Urothelium cell line (cell line): ENCODE measurements around the gene ADAM20.
"Not testable (repeated sequence)": the region's sequence is repeated elsewhere in the genome, so short reads cannot be mapped to it uniquely, and the experiment has no call there.

Experiments used
- DNase-seq: peaks from one replicate; pipeline ENCODE4 v3.0.0; 2011; ENCODE audit warnings: low spot score, mixed read lengths
- FAIRE-seq: peaks from 2 replicates; lab custom pipeline; 2011; peaks lifted over from hg19 to GRCh38; lab: Jason Lieb, UNC

Gene ADAM20

DNA sequence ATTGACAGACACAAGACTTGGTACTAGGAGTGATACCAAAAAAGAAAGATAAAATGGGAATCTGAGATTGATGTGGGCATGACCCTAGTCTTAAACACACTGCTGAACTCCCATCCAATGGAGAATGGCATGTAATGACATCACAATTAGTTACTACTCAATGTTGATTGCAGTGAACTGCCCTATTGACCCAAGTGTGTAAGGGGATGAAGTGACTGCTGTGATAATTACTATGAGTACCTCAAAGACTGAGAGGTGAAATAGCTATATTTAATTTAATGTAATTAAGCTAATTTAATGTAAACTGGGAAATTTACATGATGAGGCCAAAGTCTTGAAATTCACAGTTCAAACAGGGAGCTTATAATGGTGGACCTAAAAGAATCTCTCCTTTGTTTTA lies at the start of gene ADAM20:
ADAM20 (minus strand) TSS at position 101 of the 400 bp plus-strand sequence. CDS start 10,247 bp downstream, outside the sequence.
- FAIRE-seq = peak; percentile 40
- no peak for DNase-seq

- no peak for DNase-seq
These were observed 42.1 kb upstream of the ADAM20 start for GRCh38 chr14:70576891-70577290.

GRCh38 chr14:70573050-70573449 lies 38.2 kb upstream of the ADAM20 start:
- DNase-seq = no peak
- peak; percentile 9 for FAIRE-seq

More at GRCh38 chr14:70576891-70577290, 42.1 kb upstream of the ADAM20 start:
- no peak for FAIRE-seq

DNA sequence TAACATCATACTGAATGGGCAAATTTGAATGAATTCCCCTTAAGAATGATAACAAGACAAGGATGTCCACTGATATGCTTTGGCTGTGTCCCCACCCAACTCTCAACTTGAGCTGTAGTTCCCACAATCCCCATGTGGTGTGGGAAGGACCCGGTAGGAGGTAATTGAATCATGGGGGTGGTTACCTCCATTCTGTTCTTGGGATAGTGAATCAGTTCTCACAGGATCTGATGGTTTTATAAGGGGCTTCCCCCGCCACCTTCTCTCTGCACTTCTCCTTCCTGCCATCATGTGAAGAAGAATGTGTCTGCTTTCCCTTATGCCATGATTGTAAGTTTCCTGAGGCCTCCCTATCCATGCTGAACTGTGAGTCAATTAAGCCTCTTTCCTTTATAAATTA lies 36.3 kb upstream of the ADAM20 start:
- FAIRE-seq (peak; percentile 79), DNase-seq (no peak)

- DNase-seq (peak; percentile 61), FAIRE-seq (peak; percentile 98)
These were observed 33.0 kb upstream of the ADAM20 start for GRCh38 chr14:70567791-70568190.

DNA sequence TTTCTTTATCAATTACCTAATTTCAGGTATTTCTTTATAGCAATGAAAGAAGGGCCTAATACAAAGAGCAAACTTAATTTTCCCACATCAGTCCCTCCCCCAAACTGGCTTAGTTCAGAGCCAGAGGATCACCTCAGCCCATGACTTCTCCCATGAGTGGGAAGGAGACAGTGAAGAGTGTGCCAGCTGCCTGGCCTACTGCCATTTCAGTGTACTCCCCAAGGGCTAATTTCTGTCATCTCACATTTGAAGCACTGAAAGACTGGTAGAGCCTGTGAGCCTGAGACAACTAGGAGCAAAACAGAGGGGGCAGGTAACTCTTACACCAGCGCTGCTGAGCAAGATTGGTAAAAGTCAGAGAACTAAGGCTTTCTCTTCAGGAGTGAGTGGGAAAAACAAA lies 29.1 kb upstream of the ADAM20 start:
- FAIRE-seq (peak; percentile 42), DNase-seq (no peak)

DNA sequence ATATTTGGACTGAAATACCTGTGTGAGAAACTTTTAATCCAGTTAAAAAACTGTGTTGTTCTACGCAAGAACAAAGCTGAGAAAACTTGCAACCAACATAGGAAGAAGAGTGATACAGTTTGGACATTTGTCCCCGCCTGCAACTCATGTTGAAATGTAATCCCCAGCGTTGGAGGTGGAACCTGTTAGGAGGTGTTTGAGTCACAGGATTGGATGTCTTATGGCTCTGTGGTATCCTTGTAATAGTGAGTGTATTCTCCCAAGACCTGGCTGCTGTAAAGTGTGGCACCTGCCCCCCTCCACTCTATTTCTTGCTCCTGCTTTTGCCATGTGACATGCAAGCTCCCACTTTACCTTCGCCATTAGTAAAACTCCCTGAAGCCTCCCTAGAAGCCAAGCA lies 28.6 kb upstream of the ADAM20 start:
- peak; percentile 53 for FAIRE-seq

DNA sequence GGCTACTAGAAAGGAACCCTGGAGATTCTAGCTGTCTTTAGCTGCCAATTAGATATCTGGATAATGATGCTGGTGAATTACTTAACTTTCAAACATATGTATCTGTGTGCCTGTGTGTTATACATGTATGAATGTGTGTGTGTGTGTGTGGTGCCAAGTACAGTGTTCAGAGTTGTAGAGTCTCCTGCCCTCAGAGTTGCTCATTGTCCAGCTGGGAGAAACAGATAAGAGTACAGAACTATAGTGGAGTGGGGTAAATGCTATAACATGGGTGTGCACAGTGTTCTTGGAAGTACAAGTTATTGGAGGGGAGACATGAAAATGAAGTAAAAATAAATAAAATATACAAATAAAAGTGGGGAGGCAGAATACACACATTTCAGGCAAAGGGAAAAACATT lies 23.6 kb upstream of the ADAM20 start:
- DNase-seq (no peak), FAIRE-seq (peak; percentile 81)

More for the DNA sequence above, 28.6 kb upstream of the ADAM20 start:
- DNase-seq = no peak

- no peak for FAIRE-seq
- no peak for DNase-seq
These were observed 21.1 kb upstream of the ADAM20 start for GRCh38 chr14:70555890-70556289.

DNA sequence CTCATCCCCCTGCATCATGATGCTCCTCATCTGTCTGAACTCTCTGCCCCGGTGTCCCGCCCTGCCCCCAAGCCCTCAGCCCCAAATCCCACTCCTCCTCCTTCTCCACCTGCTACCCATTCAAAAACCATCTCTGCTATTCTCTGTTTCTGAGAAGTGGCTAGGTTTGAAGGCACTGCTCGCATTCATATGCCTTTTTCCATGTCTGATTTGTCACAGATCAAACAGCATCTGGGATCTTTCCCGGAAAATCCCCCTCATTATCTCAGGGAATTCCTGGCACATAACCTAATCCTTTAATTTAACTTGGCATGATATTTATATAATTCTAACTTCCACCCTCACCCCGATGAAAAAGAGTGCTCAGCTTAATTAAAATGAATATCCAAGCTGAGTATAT lies 3.3 kb upstream of the ADAM20 start:
- DNase-seq (no peak), FAIRE-seq (no peak)

DNA sequence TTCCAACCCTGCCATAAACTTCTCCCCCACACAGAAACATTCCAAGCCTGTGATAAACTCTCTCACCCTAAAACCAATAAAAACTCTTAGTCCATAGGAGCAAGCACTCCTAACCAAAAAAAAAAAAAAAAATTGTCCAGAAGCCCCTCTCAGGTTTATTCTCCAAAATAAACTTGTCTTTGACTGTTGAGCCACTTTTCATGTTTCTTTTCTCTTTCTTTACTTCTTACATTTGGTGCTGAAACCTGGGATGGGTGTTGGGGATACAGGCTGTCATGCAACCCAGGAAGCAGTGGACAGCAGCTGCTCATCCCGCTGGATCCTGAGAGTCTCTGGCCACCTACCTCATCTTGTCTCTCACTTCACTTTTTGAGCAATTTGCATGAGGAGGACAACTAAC lies 2.0 kb upstream of the ADAM20 start:
- no peak for FAIRE-seq
- no peak for DNase-seq

DNA sequence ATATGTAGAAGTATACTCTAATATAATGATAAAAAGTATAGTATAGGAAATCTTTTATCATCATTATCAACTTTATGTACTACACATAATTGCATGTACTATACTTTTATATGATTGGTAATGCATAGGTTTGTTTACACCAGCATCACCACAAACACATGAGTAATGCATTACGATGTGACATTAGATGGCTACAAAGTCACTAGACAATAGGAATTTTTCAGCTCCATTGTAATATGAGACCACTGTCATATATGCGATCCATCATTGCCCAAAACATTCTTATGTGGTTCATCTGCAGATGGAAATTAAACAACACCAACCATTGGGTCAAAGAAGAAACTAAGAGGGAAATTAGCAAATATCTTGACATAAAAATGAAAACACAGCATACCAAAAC lies 4.4 kb downstream of the ADAM20 start:
- peak; percentile 32 for FAIRE-seq
- no peak for DNase-seq

DNA sequence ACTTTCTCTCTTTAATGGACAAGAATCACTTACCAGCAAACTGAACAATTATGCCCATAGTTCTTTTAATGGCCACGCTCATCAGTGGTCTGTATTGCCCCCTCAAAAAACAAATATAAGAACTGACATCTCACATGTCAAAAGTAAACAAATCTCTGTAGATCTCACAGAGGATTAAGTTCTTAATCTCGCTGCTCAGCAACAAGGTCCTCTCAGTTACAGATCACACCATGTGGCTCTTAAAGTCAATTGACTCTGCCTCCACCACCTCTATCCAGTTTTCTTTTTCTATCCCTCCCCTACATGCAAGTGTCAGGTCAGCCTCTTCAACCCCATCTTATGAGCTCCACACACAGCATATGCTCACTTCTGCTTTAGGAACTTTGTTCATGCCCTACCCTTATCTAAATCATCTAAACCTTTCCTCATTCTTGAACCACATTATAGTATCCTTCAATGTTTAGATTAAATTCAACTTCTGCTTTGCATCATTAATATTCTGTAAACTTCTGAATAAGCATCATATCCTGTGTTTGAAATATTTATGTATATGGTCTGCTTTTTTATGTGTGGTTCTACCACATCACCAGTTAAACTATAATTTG lies 7.2 kb downstream of the ADAM20 start:
- FAIRE-seq (no peak), DNase-seq (no peak)

GRCh38 chr14:70525691-70526090 lies 9.1 kb downstream of the ADAM20 start:
- DNase-seq (no peak), FAIRE-seq (peak; percentile 71)

DNA sequence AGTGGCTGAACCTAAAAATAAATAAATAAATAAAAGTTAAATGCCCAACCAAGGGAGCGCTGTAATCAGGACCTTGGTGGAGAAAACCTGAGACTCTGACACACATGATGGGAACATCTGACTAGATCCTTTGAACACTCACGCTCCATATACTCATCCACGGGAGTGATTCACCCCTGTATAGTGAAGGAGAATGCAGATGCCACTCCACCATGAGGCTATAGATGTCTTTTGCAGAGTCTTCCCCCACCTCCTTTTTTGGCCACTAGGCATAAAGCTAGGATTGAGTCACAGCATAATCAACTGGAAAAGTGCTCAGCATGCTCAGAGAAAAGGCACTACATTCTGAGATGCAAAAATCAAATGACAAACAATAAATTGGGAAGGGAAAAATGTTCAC lies 19.0 kb downstream of the ADAM20 start:
- DNase-seq (no peak), FAIRE-seq (peak; percentile 48)

- DNase-seq (no peak), FAIRE-seq (peak; percentile 27)
These were observed 20.4 kb downstream of the ADAM20 start for GRCh38 chr14:70514168-70515069.

DNA sequence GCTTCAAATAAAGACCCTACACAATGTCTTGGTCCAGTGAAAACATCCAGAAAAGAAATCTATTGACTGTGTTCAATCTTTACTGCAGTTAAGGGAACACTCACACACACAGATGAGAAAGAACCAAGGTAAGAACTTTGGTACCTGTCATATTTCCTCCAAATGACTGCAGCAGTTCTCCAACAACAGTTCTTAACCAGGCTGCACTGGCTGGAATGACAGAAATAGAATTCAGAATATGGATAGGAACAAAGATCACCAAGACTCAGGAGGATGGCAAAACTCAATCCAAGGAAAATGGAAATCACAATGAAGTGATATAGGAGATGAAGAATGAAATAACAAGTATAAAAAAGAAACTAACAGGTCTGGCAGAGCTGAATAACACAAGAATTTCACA lies 36.6 kb downstream of the ADAM20 start:
- FAIRE-seq (no peak), DNase-seq (no peak)

DNA sequence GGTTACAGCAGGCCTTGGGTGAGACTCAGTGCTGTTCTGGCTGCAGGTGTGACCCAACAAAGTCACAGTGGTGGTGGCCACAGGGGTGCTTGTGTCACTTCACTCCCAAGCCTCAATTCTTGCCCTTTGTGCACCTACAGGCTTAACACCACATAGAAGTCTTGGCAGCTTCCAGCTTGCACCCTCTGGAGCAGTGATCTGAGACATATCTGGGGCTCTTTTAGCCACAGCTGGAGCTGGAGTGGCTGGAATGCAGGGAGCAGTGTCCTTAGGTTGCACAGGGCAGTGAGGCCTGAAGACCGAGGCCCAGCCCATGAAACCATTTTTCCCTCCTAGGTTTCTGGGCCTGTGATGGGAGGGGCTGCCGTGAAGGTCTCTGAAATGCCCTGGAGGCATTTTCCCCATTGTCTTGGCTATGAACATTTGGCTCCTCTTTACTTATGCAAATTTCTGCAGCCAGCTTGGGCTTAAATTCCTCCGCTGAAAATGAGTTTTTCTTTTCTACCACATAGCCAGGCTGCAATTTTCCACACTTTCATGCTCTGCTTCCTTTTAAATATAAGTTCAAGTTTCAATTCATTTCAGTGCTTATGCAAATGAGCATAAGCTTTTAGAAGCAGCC lies 45.1 kb downstream of the ADAM20 start:
- no peak for DNase-seq
- no peak for FAIRE-seq

DNA sequence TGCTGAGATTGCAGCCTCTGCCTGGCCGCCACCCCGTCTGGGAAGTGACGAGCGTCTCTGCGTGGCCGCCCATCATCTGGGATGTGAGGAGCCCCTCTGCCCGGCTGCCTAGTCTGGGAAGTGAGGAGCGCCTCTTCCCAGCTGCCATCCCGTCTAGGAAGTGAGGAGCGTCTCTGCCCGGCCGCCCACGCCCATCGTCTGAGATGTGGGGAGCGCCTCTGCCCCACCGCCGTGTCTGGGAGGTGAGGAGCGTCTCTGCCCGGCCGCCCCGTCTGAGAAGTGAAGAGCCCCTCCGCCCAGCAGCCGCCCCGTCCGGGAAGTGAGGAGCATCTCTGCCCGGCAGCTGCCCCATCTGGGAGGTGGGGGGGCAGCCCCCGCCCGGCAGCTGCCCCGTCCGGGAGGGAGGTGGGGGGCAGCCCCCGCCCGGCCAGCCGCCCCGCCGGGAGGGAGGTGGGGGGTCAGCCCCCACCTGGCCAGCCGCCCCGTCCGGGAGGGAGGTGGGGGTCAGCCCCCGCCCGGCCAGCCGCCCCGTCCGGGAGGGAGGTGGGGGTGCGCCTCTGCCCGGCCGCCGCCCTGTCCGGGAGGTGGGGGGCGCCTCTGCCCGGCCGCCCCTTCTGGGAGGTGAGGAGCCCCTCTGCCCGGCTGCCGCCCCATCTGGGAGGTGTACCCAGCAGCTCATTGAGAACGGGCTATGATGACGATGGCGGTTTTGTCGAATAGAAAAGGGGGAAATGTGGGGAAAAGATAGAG lies 57.3 kb downstream of the ADAM20 start:
- DNase-seq, FAIRE-seq: not testable (repeated sequence)

GRCh38 chr14:70475459-70475858 lies 59.3 kb downstream of the ADAM20 start:
- FAIRE-seq, DNase-seq: not testable (repeated sequence)

GRCh38 chr14:70473825-70474224 lies 61.0 kb downstream of the ADAM20 start:
- FAIRE-seq (no peak), DNase-seq (no peak)
